SKM-1 (cell line): Measurements from ENCODE around the gene HDAC6.
A peak's percentile ranks its signal among the peaks of the same experiment; 100 is the strongest.
"Not testable (repeated sequence)": the region's sequence is repeated elsewhere in the genome, so short reads cannot be mapped to it uniquely, and the experiment has no call there.

Source experiments
- DNase-seq: peaks from one replicate; lab custom pipeline; 2025; ENCODE audit not compliant: unreplicated experiment; lab: John Stamatoyannopoulos, UW

HDAC6 gene

DNA sequence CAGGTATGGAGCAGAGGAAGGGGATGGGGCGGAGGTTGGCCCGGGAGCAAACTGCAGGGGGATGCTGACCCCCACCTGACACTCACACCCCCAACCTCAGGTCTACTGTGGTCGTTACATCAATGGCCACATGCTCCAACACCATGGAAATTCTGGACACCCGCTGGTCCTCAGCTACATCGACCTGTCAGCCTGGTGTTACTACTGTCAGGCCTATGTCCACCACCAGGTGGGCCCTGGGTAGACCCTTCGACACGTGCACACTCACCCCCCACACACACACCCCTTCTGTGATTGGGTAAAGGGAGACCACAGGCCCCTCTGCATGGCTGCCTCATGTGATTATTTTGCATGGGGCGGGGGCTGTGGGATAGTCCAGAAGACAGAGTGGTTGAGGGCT lies 22.2 kb downstream of the HDAC6 start:
- no peak for DNase-seq

DNA sequence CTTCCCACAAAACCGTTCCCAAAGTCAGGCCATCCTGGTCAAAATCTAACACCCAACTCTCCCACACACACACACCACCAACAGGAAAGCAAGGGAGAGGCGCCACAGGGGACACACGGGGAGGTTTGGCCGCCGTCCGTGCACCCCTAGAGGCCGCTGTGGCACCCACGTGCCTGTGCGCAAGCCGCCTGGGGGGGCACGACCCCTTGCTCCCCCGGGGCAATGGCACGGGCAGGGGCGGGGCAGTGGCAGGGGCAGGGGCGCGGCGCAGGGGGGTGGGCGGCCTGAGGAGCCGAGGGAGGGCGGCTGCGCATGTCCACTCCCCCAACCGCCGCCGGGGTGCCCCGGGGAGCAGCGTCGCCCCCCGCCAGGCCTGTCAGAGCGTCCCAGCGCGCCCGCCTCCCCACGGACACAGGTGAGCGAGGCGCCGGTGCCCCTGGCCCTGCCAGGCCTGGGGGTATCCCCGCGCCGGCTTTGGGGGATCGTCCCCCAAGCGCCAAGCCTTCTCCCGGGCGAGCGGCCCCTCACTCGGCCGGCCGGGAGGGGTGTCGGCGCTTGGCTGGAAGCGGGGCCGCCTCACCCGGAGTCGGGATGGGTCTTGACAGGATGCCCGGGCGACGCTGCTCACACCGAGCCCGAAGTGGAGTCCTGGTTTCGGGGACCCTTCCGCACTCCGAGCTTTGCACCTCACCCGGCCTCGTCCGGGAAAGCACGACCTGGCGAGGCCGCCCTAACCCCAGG lies 24.4 kb downstream of the HDAC6 start, which contains the start of gene ERAS:
Gene ERAS (plus strand): TSS at position 379 of the 741 bp plus-strand sequence. CDS start 2,611 bp downstream, outside the sequence.
- DNase-seq: no peak

DNA sequence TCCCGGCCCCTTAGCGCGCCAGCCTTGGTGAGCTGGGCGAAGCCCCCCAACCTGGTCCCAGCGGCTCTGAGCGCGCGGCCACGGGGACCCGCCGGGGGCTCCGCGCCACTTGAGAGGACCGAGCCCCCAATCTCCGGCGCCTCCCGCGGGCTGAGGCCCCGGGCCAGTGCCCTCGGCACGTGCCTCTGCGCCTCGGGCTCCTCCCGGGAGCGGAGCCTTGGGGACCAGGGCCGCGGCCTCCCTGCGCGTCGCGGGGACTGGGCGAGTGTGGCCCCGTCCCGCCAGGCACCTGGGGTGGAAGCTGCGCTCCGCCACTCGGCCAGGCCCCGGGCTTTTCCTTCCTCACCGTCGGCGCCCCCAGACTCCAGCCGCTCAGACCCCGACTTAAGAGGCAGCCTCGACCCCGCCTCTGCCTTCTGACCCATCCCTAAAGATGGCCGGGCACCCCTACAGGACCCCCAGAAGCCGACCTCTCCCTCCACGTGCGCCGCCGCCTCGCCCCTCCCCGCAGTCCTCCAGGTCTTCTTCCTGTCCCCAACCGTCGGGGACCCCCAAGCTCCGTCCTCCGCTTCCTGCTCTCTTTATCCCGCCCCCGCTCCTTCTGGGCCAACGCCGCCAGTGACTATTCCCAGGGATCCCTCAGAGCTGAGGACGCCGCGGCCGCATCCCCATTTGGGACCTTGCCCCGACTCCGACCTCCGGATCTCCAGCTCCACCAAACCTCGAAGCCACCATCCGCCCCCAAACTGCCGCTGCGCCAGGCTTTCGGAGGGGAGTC lies 25.2 kb downstream of the HDAC6 start:
- no peak for DNase-seq

DNA sequence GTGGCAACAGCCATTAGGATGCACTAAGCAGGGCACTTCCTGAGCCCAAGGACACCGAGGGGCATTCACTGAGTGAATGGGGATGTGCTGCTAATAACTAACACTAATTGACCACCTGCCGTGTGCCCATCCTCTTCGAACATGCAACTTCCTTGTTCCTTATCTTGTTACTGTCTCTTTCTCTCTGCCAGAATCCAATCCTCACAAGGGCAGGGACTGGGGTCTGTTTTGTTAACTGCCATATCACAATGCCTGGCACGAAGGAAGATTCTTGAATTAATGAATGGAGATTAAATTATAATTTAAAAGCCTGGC lies 25.7 kb downstream of the HDAC6 start:
- no peak for DNase-seq

DNA sequence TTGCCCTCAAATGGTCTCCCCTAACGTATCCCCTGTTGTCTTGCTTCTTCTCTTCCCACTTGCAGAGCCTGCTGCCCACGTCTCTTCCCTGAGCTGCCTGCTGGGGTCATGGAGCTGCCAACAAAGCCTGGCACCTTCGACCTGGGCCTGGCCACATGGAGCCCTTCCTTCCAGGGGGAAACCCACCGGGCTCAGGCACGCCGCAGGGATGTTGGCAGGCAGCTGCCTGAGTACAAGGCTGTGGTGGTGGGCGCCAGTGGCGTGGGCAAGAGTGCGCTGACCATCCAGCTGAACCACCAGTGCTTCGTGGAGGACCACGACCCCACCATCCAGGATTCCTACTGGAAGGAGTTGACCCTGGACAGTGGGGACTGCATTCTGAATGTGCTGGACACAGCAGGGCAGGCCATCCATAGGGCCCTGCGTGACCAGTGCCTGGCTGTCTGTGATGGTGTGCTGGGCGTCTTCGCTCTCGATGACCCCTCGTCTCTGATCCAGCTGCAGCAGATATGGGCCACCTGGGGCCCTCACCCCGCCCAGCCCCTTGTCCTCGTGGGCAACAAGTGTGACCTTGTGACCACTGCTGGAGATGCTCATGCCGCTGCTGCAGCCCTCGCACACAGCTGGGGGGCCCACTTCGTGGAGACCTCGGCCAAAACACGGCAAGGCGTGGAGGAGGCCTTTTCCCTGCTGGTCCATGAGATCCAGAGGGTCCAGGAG lies 27.3 kb downstream of the HDAC6 start:
- DNase-seq: no peak

DNA sequence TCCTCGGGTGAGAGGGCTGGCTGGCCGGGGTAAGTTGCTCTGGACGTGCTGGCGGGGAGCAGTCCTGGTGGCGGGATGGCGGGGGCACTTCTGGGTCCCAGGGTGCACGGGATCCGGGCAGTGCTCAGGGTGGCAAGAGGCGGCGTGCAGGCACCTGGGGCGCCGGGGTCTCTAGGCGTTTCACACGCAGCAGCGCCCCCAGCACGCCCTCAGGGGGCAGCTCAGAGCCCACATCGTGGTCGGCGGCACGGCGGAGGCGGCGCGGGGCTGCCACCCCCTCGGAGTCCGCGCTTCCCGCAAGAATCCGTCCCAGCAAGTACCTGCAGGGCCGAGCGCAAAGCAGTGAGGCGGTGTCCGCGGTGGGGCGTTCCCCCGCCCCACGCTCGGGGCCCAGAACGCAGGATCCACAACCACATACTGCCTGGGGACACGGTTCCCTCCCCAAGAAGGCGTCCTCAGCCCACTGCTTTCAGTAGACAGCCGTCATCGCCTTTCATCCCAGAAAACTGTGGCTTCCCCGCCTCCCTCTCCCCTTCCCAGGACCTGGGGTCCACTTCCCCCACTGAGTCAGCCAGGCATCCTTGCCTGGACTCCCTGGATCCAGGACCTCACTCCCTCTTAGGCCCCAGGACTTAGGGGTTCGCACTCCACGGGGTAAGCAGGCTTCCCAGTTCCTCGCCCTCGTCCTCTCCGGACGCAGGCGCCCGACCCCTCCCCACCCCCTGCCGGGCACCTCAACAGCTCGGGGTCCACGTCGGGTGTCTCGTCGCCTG lies 29.5 kb downstream of the HDAC6 start:
- DNase-seq: no peak

DNA sequence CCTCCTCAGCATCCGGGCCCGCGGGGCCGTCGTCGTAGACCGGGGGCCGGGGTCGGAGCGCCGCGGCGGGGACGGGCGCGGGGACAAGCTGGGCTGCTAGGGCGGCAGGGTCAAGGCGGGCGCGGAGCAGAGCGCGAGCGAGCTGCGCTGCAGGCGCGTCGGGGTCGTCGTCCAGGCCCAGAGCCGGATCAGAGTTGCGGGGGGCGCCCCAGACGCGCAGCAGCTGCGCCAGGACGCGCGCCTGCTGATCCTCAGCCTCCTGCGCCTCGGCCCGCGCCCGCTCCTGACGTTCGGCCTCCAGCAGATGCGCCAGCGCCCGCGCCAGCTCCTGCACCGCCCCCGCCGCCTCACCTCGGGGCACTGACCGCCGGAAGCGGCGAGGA lies 30.0 kb downstream of the HDAC6 start:
- DNase-seq: no peak

DNA sequence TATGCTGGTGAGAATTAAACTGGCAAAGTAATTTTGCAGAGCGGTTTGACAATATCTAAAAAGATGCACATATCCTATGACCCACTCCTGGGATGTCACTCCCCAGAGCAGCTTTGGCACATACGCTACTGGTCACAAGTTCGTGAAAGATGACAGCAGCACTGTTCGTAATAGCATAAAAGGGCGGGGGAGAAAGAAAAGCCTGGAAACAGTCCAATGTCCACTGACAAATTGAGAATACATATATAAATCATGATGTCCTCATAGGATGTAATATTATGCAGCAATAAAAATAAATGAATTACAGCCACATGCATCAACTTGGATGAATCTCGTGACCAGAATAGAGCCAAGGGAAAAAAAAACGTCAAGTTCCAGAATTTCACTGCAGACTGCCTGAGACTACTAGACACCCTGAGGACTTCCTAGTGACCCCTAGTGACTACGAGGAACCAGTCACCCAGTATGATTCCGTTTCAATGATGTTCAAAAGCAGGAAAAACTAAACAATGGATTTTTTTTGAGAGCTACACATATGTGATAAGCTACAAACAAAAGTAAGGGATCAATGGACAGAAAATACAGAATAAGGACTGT lies 31.8 kb downstream of the HDAC6 start:
- peak; percentile 10 for DNase-seq

DNA sequence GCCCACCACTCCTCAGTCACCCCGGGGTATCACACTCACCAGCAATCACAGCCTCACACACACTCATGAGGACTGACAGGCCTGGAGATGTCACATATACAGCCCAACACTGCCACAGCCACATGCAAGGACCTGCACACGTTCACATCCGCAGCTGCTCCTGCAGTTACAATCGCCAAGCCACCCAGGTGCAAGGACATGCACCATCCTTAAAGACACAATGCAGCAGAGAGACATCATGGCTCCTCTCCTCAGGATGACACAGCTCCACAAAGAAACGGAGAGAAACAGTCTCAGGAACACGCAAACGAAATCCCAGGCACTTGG lies 32.5 kb downstream of the HDAC6 start:
- no peak for DNase-seq

DNA sequence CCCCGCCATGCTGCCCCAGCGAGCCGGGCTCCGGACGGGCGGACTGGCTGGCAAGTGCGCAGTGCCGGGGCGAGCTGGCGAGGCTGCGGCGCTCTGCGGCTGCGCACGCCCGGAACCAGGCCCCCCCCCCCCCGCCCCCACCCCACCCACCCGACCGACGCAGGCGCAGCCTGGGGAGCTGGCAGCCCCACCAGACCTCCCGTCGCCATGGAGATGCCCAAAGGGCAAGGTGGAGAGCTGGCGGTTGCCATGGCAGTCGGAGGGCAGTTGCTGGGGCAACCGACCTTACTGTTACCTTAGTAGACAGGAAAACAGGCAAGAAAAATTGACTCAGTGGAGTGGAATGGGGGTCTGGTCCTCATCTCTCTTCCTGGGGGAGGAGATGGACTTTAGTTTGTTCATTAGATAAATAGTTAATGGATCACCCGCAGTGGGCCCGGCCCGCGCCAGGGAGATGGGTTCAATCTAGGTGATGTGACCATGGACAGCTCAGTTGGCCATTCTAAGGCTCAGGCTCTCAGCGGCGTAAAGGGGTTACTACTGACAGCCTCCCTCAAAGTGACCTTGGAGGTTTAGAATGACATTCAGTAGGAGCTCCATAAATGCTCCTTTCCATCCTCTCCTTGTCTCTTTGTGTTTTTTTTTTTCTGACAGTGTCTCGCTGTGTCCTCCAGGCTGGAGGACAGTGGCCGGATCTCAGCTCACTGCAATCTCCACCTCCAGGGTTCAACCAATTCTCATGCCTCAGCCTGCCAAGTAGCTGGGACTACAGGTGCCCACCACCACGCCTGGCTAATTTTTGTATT lies 33.9 kb downstream of the HDAC6 start, which contains the start of gene PCSK1N:
Gene PCSK1N (minus strand): TSS at position 87 of the 806 bp plus-strand sequence. CDS start 78 bp downstream, at position 9.
- DNase-seq: no peak

DNA sequence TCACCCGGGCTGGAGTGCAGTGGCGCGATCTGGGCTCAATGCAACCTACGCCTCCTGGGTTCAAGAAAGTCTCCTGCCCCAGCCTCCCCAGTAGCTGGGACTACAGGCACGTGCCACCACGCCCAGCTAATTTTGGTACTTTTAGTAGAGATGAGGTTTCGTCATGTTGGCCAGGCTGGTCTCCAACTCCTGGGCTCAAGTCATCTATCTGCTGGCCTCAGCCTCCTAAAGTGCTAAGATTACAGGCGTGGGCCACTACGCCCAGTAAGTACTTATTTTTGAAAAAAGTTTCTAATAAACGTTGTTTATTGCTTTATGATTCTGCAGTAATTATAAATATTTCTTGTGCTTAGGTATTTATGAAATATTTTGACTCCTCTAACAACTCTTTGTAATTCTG lies 37.8 kb downstream of the HDAC6 start:
- DNase-seq: no peak

DNA sequence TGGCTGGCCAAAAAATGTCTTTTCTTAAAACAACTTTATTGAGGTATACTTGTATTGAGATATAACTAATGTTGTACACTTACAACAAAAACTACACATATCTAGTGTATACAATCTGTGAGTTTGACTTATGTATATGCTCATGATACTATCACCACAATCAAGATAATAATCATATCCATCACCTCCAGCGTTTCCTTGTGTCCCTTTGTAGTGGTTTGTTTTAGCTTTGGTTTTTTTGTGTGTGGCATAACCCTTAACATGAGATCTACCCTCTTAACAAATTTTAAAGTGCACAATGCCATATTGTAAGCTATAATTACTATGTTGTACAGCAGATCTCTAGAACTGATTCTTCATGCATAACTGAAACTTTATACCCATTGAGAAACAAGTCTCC lies 47.0 kb downstream of the HDAC6 start:
- no peak for DNase-seq

DNA sequence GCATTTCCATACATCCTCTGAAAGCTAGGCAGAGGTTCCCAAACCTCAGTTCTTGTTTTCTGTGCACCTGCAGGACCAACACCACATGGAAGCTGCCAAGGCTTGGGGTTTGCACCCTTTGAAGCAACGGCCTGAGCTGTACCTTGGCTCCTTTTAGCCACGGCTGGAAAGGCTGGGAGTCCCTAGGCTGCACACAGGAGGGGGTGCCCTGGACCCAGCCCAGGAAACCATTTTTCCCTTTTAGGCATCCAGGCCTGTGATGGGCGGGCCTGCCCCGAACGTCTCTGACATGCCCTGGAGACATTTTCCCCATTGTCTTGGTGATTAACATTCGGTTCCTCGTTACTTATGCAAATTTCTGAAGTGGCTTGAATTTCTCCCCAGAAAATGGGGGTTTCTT lies 51.0 kb downstream of the HDAC6 start:
- no peak for DNase-seq

DNA sequence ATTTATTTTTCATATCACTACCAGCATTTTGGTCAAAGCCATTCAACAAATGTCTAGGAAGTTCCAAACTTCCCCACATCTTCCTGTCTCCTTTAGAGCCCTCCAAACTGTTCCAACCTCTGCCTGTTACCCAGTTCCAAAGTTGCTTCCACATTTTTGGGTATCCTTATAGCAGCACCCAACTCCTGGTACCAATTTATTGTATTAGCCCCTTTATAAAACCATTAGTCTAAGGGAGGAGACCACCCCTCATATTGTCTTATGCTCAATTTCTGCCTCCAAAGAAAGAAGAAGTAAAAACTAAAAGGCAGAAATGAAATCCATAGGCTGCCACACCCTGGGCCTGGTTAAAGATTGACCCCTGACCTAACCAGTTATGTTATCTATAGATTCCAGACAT lies 51.6 kb downstream of the HDAC6 start:
- DNase-seq: not testable (repeated sequence)

DNA sequence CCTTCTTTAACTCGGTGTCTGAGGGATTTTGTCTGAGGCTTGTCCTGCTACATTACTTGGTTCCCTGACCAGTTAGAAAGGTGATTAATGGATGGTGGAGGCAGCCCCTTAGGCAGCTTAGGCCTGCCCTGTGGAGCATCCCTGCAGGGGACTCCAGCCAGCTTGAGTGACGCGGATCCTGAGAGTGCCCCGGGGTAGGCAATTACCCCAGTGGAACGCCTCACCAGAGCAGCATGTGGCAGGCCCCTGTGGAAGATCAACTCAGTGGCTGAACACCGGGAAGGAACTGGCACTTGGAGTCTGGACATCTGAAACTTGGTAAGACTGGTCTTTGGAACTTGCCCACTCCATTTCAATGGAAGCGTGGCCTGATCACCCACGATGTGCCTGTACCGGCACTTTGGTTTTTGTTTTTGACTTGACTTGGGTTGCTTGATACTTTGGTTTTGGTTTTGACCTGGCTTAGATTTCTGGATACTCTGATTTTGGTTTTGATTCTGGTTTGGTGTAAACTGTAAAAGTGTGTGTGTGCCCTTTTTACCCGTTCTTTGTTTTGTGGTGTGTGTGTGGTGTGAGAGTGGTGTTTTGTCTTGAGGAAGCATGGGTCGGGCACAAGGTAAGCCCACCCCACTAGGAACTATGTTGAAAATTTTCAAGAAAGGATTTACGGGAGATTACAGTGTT lies 52.4 kb downstream of the HDAC6 start:
- not testable (repeated sequence) for DNase-seq

DNA sequence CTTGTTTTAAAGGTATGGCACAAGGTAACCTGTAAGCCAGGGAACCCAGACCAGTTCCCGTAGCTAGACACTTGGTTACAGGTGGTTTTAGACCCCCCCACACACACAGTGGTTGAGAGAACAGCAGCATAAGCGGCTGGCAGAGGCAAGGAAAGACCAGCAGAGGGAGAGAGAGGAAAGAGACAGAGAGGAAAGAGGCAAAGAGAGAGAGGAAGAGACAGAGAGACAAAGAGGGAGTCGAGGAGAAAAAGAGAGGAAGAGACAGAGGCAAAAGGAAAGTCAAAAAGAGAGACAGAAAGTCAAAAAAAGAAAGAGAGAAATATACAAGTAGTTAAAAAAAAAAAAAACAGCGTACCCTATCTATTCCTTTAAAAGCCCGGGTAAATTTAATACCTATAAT lies 53.0 kb downstream of the HDAC6 start:
- no peak for DNase-seq

DNA sequence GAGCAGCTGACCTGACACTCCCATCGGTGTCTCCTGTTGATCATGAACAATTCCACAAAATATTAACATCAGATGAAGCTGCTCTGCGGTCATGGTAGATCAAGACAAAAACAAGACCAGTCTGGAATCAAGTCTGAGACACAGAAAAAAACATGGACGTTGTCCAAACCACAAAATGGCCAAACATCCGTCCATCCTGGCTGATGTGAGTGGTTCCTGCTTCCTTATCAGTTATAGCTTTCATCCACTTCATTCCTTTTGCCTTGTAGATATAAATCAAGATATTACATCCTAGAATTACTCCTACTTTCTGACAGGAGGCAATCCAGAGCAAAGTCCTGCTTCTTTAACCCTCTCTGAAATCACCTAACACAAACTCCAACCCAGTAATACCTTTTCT lies 62.3 kb downstream of the HDAC6 start:
- no peak for DNase-seq

DNA sequence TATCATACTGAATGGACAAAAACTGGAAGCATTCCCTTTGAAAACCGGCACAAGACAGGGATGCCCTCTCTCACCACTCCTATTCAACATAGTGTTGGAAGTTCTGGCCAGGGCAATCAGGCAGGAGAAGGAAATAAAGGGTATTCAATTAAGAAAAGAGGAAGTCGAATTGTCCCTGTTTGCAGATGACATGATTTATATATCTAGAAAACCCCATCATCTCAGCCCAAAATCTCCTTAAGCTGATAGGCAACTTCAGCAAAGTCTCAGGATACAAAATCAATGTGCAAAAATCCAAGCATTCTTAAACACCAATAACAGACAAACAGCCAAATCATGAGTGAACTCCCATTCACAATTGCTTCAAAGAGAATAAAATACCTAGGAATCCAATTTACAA lies 70.2 kb downstream of the HDAC6 start:
- DNase-seq: not testable (repeated sequence)
